ENCODE results near the gene MED20. TPM values are rescaled to one million over a fixed set of nuclear protein-coding genes. Genes with fewer than 3 reads are reported as not detected.

The MED20 gene
- total RNA-seq, 1 donor from 2014 or later = 18.1 TPM

DNA sequence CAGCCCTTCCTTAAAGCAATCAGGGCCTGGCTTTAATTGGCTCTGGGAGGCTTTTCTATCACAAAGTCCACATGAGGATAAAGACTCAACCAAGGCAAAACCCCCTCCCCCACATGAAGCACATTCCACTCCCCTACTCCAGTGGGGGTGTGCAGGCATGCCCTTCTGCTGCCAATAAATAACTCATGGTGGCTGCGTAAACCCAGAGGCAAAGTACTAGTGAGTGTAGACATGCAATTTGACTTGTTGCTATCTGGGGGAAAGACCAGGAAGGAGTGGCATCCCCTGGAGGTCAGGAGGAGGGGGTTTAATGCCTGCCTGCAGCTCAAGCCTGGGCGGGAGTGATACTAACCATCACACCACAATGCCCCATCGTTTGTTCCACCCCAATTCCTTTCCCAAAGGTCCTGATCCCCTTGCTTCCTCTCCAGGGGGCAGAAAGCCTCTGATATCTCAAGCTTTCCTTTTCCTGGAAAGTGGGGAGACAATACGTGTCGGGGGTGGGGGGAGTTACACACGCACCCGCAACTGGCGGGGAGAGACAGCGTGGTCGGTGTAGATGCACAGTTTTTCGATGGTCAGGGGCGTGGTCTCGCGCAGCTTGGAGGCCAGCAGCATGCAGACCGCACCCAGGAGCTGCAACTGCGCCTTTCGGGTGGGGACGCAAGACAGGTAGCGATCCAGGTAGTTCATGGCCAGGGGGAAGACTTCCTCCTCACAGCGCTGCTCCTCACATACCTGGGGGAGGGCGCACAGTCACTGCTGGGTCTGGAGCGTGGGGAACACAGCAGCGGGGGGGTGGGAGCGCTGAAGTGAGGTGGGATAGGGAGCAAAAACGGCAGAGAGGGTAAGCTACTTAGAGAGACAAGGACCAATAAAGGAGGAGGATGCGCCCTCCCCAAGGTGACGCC, 19.2 kb upstream of the MED20 start:
- Histone ChIP-seq H3K36me3 (peaks cover 20% of the 10 kb centered on the region), H3K27ac (replicated peaks) (peak overlapping the region; percentile 97), H3K27me3 (ENCODE audit: low read depth) (no peaks in the 10 kb centered on the region), H3K4me3 (peak overlapping the region; percentile 98), H3K4me1 (peaks cover 76% of the 10 kb centered on the region), H3K9me3 (replicated peaks) (no peaks in the 10 kb centered on the region)
- TF ChIP-seq, protein P1, sequence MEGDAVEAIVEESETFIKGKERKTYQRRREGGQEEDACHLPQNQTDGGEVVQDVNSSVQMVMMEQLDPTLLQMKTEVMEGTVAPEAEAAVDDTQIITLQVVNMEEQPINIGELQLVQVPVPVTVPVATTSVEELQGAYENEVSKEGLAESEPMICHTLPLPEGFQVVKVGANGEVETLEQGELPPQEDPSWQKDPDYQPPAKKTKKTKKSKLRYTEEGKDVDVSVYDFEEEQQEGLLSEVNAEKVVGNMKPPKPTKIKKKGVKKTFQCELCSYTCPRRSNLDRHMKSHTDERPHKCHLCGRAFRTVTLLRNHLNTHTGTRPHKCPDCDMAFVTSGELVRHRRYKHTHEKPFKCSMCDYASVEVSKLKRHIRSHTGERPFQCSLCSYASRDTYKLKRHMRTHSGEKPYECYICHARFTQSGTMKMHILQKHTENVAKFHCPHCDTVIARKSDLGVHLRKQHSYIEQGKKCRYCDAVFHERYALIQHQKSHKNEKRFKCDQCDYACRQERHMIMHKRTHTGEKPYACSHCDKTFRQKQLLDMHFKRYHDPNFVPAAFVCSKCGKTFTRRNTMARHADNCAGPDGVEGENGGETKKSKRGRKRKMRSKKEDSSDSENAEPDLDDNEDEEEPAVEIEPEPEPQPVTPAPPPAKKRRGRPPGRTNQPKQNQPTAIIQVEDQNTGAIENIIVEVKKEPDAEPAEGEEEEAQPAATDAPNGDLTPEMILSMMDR (IDR thresholded peaks at IDR 0.05; ENCODE audit: borderline replicate concordance) = no peak
- DNase-seq = peak; percentile 21
- intact Hi-C loops (cut with micrococcal nuclease) = loop anchor here (5.0 kb wide), 1 partner anchor 102 kb away; no protein-coding TSS in a partner anchor

DNA sequence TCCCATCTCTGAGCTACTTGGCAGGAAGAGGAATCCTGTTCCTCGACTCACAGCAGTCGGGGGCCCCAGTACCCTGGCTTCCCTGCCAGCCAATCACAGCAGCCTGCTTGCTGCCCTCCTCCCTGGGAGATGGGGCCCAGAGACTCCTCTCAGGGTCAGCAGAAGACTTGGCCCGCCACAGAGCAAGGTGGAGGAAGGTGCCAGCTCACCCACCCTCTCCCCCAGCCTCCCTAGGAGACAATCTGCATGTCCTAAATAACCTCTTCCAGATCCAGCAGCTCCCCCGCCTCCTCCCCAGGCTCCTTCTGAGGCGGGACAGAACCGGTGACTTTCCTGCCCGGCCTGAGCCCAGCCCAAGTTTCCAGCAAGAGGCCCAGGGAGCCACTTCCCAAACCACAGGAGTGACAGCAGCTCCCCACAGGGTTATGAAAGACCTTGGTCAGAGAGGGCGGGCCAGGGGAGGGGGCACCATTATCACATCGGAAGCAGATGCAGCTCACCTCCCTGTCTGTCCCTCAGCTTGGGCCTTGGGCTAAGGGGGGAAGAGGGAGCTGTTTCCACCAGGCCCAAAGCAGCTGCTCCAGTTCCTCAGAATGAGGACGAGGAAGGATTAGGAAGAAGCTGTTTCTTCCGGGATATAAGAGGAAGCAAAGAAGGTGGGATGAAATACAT, 18.4 kb upstream of the MED20 start:
- Histone ChIP-seq H3K27me3 (ENCODE audit: low read depth) (no peaks in the 10 kb centered on the region), H3K36me3 (peaks cover 28% of the 10 kb centered on the region), H3K4me1 (peaks cover 80% of the 10 kb centered on the region), H3K9me3 (replicated peaks) (no peaks in the 10 kb centered on the region), H3K27ac (replicated peaks) (peak overlapping the region; percentile 97), H3K4me3 (peak overlapping the region; percentile 98)
- intact Hi-C loops (cut with micrococcal nuclease) = loop anchor here (5.0 kb wide), 1 partner anchor 103 kb away; no protein-coding TSS in a partner anchor
- DNase-seq = peak; percentile 49
- TF ChIP-seq, protein P1 (IDR thresholded peaks at IDR 0.05; ENCODE audit: borderline replicate concordance) = no peak

DNA sequence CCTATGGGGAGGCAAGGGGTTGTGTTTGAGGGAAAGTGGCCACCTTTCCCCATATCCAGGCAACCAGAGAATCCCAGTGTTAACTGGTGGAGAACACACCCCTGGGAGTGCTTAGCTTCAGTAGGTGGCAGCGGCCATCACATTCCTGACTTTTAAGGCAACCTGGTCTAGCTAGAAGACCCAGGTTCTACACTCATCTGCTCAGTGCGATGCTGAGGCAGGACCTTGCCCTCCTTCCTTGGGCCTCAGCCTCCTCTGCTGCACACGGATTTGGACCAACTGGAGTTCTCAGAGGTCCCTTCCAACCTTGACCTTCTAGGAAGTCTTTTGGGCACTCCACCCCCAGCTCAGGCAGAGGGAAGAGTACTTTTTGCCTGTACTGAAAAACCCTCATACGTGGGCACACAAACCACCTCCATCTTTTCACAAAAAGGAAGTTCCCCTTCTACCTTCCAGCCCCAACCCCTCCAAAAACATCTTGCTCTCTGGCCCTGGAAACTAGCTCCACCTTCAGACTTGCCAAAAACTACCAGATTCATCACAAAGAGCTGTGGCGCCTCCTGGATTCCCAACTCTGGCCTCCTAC, 17.7 kb upstream of the MED20 start:
- no peaks in the 10 kb centered on the region for H3K9me3 ChIP-seq (replicated peaks)
- TF ChIP-seq, protein P1 (IDR thresholded peaks at IDR 0.05; ENCODE audit: borderline replicate concordance) = no peak
- intact Hi-C loops (cut with micrococcal nuclease) = loop anchor here (5.0 kb wide), 1 partner anchor 104 kb away; no protein-coding TSS in a partner anchor
- H3K36me3 ChIP-seq = peaks cover 33% of the 10 kb centered on the region
- peak overlapping the region; percentile 97 for H3K27ac ChIP-seq (replicated peaks)
- DNase-seq = no peak
- H3K4me1 ChIP-seq = peaks cover 80% of the 10 kb centered on the region
- no peaks in the 10 kb centered on the region for H3K27me3 ChIP-seq (ENCODE audit: low read depth)
- peak overlapping the region; percentile 98 for H3K4me3 ChIP-seq

DNA sequence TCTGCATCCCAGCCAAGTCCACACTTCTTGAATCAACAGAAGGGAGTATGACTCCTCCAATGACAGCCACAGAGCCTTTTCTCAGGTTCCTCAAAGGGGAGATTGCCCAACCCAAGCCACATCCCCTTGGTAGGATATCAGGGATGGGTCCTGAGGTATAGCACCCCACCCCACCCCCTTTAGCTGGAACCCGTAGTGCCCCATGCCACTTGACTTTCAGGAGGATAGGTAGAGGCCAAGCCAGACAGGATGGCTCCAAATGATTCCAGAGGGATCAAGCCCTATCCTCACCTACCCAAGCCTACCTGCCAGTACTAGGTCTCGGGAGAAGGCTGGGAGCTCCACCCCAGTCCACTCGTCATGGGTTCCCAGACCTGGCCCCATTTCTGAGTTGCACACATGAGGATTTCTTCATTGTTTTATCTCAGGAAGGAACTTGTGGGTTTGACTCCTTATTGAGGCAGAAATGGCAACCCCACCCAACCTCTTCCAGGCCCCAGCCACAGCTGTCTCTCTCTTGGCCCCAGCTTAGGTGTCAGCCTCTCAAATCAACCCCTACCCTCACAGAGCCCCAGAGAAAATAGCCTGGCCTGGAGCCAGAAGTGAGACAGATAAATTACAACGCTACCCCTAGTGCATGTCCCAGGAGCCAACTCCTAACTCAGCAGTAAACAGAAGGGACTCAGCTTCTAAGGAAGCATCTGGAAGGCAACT, 17.1 kb upstream of the MED20 start:
- Histone ChIP-seq H3K4me3 (peak overlapping the region; percentile 98), H3K36me3 (peaks cover 40% of the 10 kb centered on the region)

More for the DNA sequence above, 17.1 kb upstream of the MED20 start:
- peak overlapping the region; percentile 97 for H3K27ac ChIP-seq (replicated peaks)
- intact Hi-C loops (cut with micrococcal nuclease) = loop anchor here (5.0 kb wide), 1 partner anchor 104 kb away; no protein-coding TSS in a partner anchor
- no peaks in the 10 kb centered on the region for H3K9me3 ChIP-seq (replicated peaks)
- no peaks in the 10 kb centered on the region for H3K27me3 ChIP-seq (ENCODE audit: low read depth)
- H3K4me1 ChIP-seq = peaks cover 80% of the 10 kb centered on the region
- TF ChIP-seq, protein P1 (IDR thresholded peaks at IDR 0.05; ENCODE audit: borderline replicate concordance) = no peak
- no peak for DNase-seq
